HUES64 (cell line): Measurements from ENCODE around the gene TTLL1.

Experiments
- H3K27ac ChIP-seq: 2 replicates; pipeline ENCODE4 v1.7.0; 2013; ENCODE audit warnings: low read depth, low read length, inconsistent platforms
- H3K27me3 ChIP-seq: 2 replicates; pipeline ENCODE4 v1.6.1; 2013; ENCODE audit warnings: mild to moderate bottlenecking, low read length; ENCODE audit not compliant: insufficient read depth
- H3K36me3 ChIP-seq: 2 replicates; pipeline ENCODE4 v1.6.1; 2013; ENCODE audit warnings: mild to moderate bottlenecking, low read length; ENCODE audit not compliant: insufficient read depth
- H3K4me1 ChIP-seq: 2 replicates; pipeline ENCODE4 v1.6.1; 2013; ENCODE audit warnings: mild to moderate bottlenecking, low read length, moderate library complexity; ENCODE audit not compliant: insufficient read depth
- H3K4me3 ChIP-seq: 2 replicates; pipeline ENCODE4 v1.5.1; 2013; ENCODE audit warnings: mild to moderate bottlenecking, low read length, moderate library complexity
- H3K9ac ChIP-seq: 2 replicates; pipeline ENCODE4 v1.6.1; 2013; ENCODE audit warnings: mild to moderate bottlenecking, low read depth, low read length
- H3K9me3 ChIP-seq: 2 replicates; pipeline ENCODE4 v1.6.1; 2013; ENCODE audit warnings: low read depth, low read length; ENCODE audit not compliant: insufficient read depth
- WGBS: fragments of 150-250, 120-280 bp; methylation state at CpG from one replicate; pipeline ENCODE4 v1.1.7; 2013; ENCODE audit warnings: missing lambda C conversion rate; 5-methylcytosine and 5-hydroxymethylcytosine counted together

The TTLL1 gene

DNA sequence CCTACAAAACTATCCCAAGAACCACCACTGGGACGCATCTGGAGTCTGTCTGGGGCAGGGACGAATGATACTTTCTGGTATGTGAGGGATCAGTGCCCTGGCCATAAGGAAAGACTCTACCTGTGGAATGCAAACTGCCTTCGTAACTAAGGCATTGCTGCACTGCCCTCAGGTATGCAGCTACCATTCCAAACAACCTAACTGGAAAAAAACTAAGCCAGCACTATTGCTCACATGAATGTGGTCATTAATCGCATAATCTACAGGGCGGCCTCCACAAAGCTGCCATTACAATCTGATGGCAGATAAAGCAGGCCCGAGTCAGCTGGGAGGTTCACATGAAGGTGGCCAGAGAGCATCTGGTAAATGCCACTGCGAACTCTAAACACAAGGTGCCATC is 78.1 kb downstream of the TTLL1 start:
- Histone ChIP-seq H3K4me1 (peaks cover 22% of the 10 kb centered on the region), H3K4me3 (no peak overlapping the region), H3K27ac (no peak overlapping the region), H3K36me3 (no peaks in the 10 kb centered on the region), H3K9ac (no peak overlapping the region), H3K27me3 (peaks cover 6% of the 10 kb centered on the region; the same call in 1 of the 2 replicates), H3K9me3 (no peaks in the 10 kb centered on the region)
- 91% methylated on average over 7 of the region's 7 CpGs for WGBS

DNA sequence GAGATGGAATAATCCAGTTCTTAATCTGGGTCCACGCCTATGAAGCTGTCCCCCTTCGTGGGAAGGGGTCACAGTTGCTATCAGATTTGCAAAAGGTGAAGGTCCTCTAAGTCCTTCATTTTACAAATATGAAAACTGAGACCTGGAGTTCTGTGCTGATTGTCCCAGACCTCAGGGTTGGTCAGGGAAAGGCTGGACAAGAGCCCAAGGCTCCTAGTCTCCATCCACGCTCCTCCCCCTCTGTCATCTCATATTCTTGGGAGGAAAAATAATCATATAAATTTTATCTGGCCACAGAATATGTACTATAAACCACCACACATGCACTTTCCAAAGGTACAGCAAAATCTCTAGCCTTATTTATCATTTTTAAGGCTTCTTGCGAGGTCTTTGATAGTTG is 79.7 kb downstream of the TTLL1 start:
- Histone ChIP-seq H3K27me3 (no peaks in the 10 kb centered on the region), H3K27ac (no peak overlapping the region), H3K4me3 (no peak overlapping the region), H3K36me3 (no peaks in the 10 kb centered on the region), H3K4me1 (peaks cover 36% of the 10 kb centered on the region), H3K9ac (no peak overlapping the region), H3K9me3 (no peaks in the 10 kb centered on the region)
- 94% methylated on average over 4 of the region's 4 CpGs for WGBS

DNA sequence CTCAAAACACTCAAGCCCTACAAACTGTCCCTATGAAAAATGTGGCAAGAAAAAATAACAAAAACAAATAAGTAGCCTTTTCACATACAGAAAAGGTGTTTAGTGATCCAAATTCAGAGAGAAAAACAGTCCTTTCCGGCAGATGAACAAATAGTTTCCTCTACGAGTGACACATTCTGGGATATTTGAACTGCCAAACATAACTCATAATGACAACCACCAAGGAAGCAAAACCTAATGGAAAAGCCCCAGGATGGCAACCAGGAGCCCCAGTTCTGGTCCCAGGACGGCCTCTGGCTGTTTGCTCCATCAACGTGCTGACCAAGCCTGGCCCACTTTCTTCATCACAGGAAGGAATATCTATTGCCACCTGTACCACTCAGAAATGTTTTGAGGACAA is 80.3 kb downstream of the TTLL1 start:
- H3K4me1 ChIP-seq = peaks cover 42% of the 10 kb centered on the region
- no peak overlapping the region for H3K9ac ChIP-seq
- H3K4me3 ChIP-seq = no peak overlapping the region
- H3K27ac ChIP-seq = no peak overlapping the region
- no peaks in the 10 kb centered on the region for H3K36me3 ChIP-seq
- no peaks in the 10 kb centered on the region for H3K27me3 ChIP-seq
- no peaks in the 10 kb centered on the region for H3K9me3 ChIP-seq
- WGBS = 89% methylated on average over 4 of the region's 4 CpGs

DNA sequence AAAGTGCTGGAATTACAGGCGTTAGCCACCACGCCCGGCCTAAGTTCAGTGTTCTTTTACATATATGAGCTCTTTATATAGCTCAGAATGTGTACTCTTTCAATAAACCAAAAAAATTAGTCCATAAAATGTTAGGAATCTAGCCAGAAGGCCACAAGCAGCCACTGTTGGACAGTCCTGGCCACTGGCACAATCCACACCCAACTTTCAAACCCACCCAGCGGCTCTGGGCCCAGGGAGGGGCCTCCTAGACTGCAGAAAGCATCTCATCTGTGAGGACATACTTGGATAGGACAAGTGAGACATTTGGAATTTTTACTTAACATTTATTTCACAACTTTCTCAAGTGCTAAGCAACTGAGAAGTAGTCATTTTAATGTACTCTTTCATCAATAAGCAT is 80.7 kb downstream of the TTLL1 start:
- Histone ChIP-seq H3K9me3 (no peaks in the 10 kb centered on the region), H3K4me3 (no peak overlapping the region), H3K27ac (no peak overlapping the region), H3K9ac (no peak overlapping the region), H3K36me3 (no peaks in the 10 kb centered on the region), H3K4me1 (peaks cover 39% of the 10 kb centered on the region), H3K27me3 (no peaks in the 10 kb centered on the region)
- 100% methylated on average over 4 of the region's 4 CpGs for WGBS

DNA sequence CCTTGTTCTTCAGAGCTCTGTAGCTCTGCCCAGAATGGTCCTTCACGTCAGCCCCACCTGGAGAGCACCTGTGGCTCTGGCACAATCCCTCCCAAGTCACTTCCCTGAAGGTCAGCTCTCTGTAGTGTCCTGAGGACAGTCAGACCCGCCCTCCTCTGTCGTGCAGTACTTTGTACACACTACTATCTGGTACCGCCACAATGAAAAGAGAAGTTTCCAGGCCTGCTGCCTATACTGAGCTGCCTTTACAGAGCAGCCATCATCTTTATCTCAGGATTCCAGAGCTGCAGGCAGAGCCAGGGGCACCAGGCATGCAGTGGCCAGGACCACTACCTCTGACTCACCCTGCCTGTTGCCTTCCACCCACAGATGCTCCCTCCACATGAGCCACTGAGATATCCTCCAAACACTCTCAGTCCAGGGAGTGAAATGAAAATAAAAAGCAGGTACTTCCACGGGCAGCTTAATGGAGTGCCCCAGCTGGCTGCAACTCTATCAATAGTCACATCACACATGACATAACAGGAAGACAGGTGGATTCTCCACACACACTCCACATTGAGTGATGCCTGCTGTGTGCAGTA is 81.6 kb downstream of the TTLL1 start:
- H3K9ac ChIP-seq = no peak overlapping the region
- 79% methylated on average over 5 of the region's 5 CpGs for WGBS
- peaks cover 41% of the 10 kb centered on the region for H3K4me1 ChIP-seq
- H3K27ac ChIP-seq = no peak overlapping the region
- H3K27me3 ChIP-seq = no peaks in the 10 kb centered on the region
- no peak overlapping the region for H3K4me3 ChIP-seq
- H3K9me3 ChIP-seq = no peaks in the 10 kb centered on the region
- no peaks in the 10 kb centered on the region for H3K36me3 ChIP-seq

DNA sequence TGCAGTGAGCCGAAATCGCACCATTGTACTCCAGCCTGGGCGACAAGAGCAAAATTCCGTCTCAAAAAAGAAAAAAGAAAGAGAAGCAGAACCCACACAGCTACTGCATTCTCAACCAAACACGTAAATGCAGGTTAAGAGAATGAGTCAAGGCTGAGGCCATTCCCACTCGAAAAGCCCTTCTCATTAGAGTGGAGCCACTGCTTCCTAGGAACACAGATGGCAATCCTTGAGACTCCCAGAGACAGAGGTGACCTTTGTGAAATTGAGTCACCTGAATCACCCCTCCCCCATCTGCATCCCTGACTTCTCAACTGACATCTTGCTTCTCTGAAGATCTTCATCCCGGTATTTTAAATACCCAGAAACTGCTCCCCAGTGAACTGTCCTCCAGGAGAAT is 82.4 kb downstream of the TTLL1 start:
- WGBS = 97% methylated on average over 7 of the region's 7 CpGs
- Histone ChIP-seq H3K9ac (no peak overlapping the region), H3K4me3 (no peak overlapping the region), H3K36me3 (no peaks in the 10 kb centered on the region), H3K27ac (no peak overlapping the region), H3K9me3 (no peaks in the 10 kb centered on the region), H3K27me3 (no peaks in the 10 kb centered on the region), H3K4me1 (peaks cover 50% of the 10 kb centered on the region)

DNA sequence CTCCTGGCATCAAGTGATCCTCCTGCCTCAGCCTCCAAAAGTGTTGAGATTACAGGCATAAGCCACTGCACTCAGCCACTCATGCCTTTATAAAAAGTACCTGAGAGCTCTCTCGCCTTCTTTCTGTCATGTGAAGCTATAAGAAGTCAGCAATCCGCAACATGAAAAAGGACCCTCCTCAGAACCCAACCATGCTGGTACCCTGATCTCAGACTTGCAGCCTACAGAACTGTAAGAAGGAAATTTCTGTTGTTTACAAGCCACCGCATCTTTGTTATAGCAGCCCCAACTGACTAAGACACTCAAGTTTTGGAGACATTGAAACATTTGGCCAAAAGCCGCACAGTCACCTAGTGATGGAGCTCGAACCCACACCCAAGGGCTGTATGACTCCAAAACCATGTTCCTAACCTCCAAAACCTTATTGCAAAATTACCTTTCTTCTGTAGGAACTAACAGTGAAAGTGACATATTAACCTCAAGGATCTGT is 83.1 kb downstream of the TTLL1 start:
- Histone ChIP-seq H3K9me3 (no peaks in the 10 kb centered on the region), H3K36me3 (no peaks in the 10 kb centered on the region), H3K9ac (no peak overlapping the region), H3K4me3 (no peak overlapping the region), H3K4me1 (peaks cover 52% of the 10 kb centered on the region), H3K27ac (no peak overlapping the region), H3K27me3 (no peaks in the 10 kb centered on the region)
- WGBS = 98% methylated on average over 5 of the region's 5 CpGs

DNA sequence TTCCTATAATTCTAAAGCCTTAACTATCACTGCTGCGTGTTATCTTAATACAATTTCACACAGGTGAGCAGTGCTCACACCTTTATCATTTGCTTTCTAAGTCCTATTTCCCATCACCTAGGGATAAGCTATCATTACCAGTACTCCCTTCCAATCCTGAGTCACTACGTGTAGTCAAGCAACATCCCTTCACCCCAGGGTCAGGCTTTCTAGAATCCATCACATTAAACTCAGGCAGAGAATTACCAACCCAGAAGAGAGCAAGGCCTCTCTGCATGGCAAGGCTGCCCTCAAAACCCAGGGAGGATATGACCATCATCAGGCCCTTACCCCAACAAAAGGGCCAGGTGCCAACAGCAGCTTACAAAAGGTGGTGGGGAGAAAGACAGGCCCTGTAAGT is 84.1 kb downstream of the TTLL1 start:
- H3K27ac ChIP-seq = no peak overlapping the region
- H3K4me1 ChIP-seq = peaks cover 59% of the 10 kb centered on the region
- no peak overlapping the region for H3K4me3 ChIP-seq
- no peaks in the 10 kb centered on the region for H3K36me3 ChIP-seq
- WGBS = 67% methylated on average over 2 of the region's 2 CpGs
- H3K27me3 ChIP-seq = no peaks in the 10 kb centered on the region
- H3K9ac ChIP-seq = no peak overlapping the region
- H3K9me3 ChIP-seq = no peaks in the 10 kb centered on the region

DNA sequence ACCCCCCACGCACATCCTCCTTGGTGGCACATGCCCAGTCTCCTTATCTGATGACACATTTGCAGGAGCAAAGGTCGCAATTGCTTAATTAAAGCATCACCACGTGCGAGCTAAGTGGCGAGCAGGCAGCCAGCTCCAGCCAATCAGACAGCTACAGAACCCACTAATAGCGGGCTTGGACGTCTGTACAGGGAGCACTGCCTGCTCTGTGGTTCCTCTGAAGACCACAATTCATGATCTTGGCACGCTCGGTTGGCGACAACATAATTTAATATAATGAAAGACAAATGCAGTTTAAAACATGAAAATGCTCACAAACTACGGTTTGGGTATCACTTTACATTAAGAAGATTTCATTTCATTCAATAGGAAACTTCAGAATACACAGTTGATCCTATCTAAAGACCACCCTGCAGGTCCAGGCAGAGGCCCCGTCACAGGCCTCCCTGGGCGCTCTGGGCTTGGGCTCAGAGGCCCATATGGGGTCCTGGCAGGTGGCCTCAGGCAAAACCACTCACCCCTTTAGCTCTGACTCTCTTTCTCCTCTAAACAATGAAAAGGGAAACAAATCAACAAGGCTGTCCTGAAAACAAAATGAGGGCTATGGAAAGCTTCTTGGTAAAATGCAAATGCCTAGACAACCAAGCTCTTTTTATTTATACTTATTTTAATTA is 84.7 kb downstream of the TTLL1 start:
- no peaks in the 10 kb centered on the region for H3K27me3 ChIP-seq
- H3K36me3 ChIP-seq = no peaks in the 10 kb centered on the region
- peaks cover 62% of the 10 kb centered on the region for H3K4me1 ChIP-seq
- WGBS = 86% methylated on average over 12 of the region's 13 CpGs
- H3K9me3 ChIP-seq = no peaks in the 10 kb centered on the region
- no peak overlapping the region for H3K27ac ChIP-seq
- H3K4me3 ChIP-seq = no peak overlapping the region
- H3K9ac ChIP-seq = no peak overlapping the region

DNA sequence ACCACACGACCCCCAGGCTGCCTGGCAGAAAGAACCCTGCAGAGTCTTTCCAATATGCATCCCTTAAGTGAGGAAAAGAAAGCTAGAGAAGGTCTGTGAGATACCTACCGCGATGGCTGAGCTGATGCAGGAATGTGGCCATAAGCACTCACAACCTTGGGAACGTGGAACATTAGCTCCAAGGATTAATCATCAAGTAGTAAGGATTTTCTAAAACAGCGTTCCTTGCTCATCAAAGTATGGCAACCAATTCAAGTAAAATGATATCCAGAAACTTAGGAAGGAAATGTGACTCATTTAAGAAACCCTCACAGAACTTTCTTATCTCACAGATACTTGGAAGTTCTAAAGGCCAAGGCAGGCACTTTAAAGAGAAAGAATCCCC is 87.0 kb downstream of the TTLL1 start:
- 16% methylated on average over 5 of the region's 5 CpGs for WGBS
- peaks cover 59% of the 10 kb centered on the region for H3K4me1 ChIP-seq

DNA sequence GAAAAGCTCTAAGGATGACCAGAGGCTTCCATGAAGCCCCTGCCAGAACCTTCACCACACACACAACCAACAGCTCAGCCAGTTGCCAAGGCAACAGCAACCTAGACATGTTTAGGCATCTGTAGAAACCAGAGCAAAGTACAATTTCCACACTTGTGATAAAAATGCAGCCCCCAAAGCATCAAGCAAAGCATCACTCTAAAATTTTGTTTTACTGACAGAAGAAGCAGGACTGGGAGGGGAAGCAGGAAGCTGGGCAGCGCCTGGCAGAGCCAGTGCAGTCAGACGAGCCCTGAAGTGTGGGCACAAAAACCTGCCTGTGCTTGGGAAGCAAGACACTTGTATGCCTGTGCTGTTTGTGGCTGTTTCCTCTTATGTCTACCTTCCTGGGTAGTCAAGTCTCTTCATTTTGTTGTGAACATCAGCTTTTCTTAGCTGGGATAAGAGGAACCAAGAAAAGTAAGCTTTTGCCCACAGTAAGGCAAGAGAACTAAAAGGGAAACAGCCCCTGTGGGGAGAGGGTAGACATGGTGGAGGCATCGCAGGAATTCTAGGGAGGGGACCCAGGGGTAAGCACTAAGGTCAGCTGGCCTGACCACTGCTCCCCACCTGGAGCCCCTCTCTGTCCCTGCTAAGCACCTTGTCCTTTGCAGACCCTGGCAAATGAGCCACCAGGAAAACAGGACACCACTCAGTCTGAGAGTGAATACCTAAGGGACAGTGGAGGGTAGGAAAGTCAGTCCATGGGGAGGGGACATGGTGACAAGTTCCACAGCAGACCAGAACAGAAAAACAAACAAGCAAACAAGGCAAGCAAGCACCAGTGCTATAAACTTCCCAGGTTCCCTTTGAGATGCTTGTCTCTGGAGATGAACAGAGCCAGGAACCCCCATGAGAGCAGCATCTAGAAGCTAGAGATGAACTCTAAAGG is 87.7 kb downstream of the TTLL1 start:
- 87% methylated on average over 3 of the region's 3 CpGs for WGBS
- peak overlapping the region; percentile 40; the same call in 1 of the 2 replicates for H3K27ac ChIP-seq

More for the DNA sequence above, 87.0 kb downstream of the TTLL1 start:
- Histone ChIP-seq H3K4me3 (no peak overlapping the region), H3K36me3 (no peaks in the 10 kb centered on the region), H3K27me3 (no peaks in the 10 kb centered on the region), H3K9me3 (no peaks in the 10 kb centered on the region), H3K9ac (no peak overlapping the region), H3K27ac (peak overlapping the region; percentile 15; the same call in 1 of the 2 replicates)

More for the DNA sequence above, 87.7 kb downstream of the TTLL1 start:
- no peaks in the 10 kb centered on the region for H3K36me3 ChIP-seq
- no peak overlapping the region for H3K9ac ChIP-seq
- no peaks in the 10 kb centered on the region for H3K27me3 ChIP-seq
- H3K9me3 ChIP-seq = no peaks in the 10 kb centered on the region
- no peak overlapping the region for H3K4me3 ChIP-seq
- peaks cover 57% of the 10 kb centered on the region for H3K4me1 ChIP-seq
